GM21529 (cell line): ENCODE measurements around the gene PGS1.

Experiments
- ATAC-seq: cut with Tn5 transposase; IDR thresholded peaks from one replicate; pipeline ENCODE4 v1.9.1; 2021; ENCODE audit not compliant: unreplicated experiment

The PGS1 gene

DNA sequence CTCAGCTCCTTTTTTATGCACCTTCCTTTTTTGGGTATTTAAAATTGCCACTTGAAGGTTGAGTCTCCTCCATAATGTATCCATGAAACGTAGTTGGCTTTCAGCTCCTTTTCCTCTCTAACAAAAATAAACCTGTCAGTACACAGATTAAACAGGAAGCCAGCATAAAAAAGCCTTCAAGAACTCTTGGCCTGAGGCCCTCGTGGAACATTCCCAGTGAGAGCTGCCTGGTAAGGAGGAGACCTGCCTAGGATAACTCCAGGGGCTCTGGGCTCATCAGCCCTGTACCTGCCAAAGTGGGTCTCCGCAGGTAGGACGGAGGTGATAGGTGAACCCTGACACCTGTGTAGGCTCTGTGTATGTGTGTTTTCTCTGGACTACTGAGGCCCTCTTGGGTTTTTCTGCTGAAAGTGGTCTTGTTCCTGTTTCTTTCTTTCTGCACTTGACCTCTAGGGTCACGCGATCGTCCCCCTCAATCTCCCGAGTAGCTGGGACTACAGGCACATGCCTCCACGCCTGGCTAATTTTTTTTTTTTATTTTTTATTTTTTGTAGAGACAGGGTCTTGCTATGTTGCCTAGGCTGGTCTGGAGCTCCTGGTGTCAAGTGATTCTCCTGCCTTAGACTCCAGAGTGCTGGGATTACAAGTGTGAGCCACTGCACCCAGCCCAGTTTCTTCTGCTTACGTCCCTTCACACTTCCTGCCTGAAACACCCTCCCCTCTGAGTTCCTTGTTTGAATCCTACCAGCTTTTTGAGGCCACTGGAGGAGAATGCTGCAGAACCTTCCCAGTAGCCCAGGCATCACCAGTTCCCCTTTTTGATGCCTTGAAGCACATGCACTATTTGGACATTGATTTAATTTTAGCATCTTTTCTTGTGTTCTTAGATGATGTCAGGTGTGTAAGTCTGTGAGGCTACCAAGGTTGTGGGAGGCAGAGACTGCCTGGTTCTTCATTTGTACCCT lies 9.8 kb downstream of the PGS1 start:
- ATAC-seq, result no peak

DNA sequence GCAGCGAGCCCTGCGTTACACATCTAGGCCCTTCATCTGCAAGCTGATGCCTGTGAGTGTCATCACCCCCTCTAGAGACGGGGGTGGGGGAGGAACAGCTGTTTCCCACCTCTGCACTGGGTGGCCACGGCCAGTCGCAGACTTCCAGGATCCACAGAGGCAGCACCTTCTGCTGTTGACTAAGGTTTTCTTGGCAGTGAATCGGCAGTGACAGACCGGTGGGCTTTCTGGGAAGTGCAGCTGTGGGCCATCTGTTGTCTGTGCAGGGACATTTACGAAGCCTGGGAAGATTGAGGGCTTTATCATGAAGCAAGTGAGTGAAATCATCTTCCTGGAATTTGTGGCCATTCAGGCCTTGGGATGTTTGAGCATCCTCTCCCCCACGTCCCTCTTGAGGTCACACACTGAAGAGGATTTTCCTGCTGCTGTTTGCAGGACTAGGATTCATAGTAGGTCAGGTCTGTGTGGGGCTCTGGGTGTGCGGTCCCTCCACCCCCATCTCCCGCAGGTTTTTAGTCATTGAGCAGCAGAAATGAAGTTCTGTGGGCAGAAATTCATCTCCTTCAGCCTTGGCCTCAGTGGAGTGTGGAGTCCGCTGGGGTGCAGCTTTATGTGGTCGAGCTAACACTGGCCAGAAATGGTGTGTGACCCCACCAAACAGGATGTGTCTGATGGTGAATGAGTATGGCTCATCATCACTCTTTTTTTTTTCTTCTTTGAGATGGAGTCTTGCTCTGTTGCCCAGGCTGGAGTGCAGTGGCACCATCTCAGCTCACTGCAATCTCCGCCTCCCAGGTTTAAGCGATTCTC lies 12.0 kb downstream of the PGS1 start:
- ATAC-seq, result no peak

DNA sequence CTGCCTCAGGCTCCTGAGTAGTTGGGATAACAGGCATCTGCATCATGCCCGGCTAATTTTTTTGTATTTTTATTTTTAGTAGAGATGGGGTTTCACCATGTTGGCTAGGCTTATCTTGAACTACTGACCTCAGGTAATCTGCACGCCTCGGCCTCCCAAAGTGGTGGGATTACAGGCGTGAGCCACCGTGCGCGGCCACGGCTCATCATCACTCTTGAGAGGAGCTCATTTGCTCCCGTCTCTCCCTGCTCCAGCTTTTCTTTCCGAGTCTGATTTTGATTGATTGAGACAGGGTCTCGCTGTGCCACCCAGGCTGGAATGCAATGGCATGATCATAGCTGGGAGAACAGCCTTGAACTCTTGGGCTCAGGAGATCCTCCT lies 12.6 kb downstream of the PGS1 start:
- no peak for ATAC-seq

DNA sequence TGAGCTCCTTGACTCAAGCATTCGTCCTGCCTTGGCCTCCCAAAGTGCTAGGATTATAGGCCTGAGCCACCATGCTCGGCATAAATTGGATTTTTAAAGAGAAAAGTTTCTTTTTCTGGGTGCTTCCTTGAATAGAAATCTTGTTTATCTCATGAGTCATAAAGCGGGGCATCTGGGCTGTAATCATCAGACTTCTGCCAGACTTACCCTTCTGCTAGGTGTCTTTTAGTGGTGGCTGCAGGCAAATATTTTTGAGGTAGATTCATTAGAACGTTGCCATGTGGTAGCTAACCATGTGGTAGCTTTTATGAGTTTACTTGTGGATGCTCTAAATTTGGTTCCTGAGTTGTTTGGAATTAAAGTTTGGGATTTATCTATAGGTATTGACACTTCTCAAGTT lies 13.4 kb downstream of the PGS1 start:
- no peak for ATAC-seq

DNA sequence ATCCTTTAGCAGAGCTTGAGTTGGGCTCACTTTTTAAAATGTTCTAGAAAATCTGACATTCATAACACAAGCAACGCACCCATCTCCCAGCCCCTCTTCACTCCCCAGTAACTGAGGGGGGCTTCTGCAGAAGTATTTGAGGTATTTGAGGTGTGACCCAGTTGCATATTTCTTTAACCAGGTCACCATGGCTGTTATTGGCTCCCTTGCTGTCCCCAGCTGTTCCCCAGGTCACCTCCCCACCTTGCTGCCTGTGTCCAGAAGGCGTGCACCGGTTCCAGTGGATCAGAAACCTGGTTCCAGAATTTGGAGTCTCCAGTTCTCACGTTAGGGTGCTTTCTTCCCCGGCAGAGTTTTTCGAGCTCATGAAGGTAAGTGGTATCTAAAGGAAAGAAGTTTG lies 13.8 kb downstream of the PGS1 start:
- no peak for ATAC-seq

DNA sequence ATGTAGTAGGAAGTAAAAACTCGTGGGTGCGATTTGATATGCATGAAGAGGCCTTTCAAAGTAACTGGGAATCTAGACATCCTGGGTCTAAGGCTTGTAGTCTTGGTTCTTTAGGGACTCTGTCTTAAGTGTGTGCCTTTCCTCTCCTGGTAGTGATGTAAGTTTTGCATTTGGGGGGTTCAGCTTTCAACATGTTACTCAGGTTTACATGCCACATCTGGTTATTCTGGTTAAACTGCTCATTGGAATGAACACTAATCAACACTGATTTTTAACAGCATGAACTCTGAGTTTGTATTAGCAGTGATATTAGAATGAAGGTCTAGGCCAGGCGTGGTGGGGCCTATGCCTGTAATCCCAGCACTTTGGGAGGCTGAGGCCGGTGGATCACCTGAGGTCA lies 15.1 kb downstream of the PGS1 start:
- ATAC-seq, result no peak

DNA sequence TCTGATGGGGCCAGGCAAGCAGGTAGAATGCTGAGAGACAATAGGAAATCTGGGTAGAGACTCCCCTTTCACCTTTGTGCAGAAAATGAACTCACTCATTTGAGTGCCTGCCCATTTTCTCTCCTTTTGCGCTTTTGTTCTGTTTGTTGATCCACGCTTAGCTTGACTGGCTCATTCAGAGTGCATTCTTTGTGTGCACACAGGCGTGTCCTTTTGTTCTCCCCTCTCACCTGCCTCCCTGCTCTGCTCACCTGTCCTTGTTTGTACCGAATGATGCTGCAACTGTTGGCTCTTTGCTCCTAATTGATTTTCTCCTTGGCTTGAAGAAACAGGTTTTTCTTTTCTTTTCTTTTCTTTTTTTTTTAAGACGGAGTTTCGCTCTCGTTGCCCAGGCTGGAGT lies 15.8 kb downstream of the PGS1 start:
- no peak for ATAC-seq

DNA sequence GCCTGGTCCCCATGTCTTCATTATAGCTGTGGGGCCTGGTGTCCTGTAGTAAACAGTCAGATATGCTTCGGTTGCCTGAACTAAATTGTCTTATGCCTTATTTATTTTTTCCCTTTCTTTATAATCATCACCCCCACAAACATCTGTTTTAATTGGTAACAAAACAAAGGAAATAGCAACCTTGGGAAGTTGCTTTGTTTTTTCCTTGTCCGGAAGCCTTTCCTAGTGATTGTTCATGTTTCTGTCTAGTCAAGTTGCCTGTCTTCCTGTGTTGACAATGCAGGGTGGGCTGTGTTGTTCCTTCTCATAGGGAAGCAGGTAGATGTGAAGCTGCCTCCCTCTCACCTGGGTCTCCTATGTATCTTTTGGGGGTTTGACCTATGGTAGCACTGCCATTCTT lies 16.7 kb downstream of the PGS1 start:
- ATAC-seq, result no peak

DNA sequence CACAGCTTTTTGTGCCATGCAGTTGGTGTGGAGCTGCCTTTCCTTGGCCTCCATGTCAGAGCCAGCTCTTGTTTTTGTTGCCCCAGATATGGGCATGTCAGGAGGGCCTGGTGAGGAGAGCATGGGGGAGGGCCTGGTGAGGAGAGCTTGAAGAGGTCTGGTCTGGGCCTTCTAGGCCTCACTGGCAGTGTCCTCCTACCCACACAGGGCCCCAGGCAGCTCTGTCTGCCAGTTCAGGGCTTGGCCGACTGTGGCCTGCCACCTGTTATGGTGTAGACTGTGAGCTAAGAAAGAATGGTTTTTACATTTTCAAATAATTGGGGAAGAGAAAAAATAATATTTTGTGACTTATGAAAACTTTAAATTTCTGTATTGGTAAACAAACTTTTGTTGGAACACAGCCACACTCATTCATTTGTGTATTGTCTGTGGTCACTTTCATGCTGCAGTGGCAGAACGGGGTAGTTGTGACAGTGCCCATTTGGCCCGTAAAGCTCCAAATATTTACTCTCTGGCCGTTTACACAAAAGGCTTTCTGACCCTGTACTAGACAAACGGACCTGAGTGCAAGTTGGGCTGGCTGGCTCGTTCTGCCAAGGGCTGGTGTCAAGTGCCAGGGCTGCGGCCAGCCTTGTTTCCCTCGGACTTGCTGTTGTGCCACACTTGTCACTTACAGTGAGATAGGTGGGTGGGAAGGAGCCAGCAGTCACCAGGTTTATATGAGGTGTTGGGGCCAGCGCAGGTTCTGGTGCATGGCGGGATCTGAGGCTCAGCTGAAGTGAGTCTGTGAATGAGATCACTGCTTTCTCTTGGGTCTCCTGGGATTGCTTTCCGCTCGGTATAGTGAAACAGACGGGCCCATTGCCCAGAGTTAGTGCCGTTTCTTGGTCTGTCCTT lies 18.2 kb downstream of the PGS1 start:
- no peak for ATAC-seq

DNA sequence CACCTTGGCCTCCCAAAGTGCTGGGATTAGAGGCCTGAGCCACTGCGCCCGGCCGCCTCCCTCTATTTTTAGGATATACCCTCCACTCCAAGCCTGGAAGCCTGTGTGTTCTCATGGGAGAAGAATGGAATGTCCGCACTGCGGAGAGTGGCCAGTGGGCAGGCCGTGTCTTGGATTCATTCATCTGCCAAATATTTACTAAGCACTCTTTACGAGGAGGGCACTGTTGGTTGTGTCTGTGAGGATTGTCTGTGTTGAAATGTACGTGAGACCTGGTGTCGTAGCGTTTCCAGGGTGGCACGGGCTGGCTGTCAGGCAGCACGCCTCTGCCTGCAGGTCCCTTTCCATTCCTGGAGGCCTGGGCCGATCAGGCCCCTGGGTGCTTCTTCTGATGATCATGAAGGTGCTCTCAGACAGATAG lies 19.2 kb downstream of the PGS1 start:
- no peak for ATAC-seq

DNA sequence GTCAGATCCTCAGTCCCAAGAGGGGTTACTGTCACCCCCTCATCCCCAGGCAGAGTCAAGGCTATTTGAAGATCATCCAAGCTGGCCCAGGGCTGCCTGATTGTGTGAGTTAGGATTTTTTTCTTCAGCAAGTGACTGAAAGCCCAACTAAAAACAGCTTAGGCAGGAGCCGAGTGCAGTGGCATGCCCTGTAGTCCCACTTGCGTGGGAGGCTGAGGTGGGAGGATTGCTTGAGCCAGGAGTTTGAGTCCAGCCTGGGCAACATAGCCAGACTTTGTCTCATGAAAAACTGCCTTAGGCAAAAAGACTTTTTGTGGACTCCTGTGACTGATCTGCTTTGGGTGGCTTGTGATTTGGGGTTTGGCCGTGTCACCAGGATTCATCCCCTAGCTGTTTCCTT lies 19.9 kb downstream of the PGS1 start:
- no peak for ATAC-seq

DNA sequence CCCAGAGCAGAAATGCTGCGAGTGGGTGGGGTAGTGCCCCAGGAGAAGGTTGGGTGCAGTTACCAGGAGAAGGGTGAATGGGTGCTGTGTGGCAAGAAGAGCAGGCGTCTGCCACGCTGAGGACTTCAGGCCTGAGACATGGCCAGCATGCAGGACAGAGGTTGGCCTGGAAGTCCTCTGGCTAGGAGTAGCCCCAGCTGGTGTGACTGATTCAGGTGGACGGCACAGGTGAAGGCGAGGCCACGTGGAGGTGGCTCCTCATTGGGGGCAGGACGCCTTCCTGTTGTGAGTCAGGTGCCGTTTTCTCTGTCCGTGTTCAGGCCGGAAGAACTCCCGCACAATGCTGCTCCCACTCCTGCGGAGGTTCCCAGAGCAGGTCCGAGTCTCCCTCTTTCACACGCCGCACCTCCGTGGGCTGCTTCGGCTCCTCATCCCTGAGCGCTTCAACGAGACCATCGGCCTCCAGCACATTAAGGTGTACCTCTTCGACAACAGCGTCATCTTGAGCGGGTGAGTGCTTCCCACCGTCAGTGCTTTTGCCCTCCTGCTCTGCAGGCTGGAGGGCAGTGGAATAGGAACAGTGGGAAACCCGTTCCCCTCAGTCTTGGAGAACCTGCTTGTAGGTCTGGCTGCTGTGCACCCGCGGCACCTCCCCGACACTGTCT lies 20.7 kb downstream of the PGS1 start:
- ATAC-seq, result no peak

DNA sequence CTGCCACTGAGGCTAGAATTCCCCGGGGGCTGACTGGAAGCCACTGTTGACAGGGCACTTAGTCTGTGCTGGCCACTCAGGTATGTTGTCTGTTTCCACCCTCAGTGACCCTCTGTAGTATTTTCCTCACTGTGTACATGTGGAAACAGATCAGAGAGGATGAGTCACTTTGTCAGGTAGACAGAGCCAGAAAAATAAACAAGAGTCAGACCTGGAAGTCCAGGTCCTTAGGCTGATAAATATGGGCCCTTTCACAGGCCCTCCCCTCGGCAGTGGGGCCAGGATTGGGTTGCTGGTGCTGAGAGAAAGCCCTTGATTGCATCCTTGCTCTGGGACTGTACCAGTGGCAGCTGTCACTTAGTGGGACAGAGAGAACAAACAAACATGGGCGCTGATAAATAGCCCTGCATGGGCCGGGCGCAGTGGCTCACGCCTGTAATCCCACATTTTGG lies 21.3 kb downstream of the PGS1 start:
- ATAC-seq, result no peak

DNA sequence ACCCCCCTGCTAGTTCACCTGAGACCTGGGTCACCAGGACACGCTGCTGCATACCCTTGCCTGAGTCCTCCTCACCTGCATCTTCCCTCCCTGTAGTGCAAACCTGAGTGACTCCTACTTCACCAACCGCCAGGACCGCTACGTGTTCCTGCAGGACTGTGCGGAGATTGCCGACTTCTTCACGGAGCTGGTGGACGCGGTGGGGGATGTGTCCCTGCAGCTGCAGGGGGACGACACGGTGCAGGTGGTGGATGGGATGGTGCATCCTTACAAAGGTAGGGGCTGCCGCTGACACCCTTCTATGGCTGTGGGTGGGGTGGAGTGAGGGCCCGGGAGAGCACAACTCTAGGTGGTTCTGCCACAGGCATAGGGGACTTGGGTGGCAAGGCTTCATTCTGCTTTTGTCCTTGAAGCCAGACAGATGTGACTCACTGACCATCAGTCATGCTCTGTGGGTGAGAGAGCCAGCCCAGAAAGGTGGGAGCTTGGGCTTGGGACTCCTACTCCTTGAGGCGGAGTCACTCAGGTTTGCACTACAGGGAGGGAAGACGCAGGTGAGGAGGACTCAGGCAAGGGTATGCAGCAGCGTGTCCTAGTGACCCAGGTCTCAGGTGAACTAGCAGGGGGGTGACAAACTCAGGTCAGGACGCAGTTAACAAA lies 22.3 kb downstream of the PGS1 start:
- no peak for ATAC-seq

DNA sequence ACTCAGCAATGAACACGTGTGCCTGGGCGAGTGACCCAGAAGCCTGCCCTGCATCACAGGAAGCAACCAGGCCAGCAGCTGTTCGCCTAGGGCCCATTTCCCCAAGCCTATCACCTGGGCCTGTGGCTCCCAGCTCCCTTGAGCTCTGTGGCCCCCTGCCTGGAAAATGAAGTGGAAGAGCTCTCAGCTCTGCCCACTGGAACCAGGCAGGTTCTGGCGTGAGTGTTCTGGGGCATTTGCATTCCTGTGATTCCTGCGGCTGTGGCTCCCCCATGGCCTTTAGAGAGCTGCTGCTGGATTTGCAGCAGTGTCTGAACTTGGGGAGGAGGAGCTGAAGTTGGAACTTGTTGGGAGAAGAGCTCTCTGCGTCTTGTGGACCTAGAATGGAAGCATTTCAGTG lies 22.8 kb downstream of the PGS1 start:
- no peak for ATAC-seq

DNA sequence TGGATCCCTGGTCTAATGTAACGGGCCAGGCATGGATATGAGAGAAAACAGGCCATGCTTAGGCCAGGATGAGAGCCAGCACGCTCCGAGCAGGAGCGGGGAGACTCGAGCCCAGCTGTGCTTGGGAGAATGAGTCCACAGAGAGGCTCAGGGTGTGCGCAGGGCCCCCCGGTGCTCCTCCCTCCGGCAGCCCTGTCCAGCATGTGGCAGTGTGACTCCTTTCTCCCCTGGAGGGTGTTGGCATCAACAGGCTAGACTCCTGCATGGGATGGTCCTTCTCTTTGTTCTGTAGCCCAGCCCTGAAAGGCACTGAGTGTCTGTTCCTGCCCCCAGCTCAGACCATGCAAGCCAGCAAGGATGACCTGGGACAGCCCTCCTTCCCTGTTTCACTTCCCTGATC lies 23.4 kb downstream of the PGS1 start:
- ATAC-seq, result no peak

DNA sequence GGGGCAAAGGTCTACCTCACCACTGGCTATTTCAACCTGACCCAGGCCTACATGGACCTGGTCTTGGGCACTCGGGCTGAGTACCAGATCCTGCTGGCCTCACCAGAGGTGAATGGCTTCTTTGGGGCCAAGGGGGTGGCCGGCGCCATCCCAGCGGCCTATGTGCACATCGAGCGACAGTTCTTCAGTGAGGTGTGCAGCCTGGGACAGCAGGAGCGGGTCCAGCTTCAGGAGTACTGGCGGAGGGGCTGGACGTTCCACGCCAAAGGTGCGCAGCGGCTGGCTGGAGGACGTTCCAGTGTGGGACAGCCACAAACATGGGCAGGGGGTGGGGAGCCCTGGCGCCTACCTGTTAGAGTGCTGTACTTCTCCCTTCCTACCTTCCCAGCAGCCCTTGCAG lies 25.4 kb downstream of the PGS1 start:
- ATAC-seq, result no peak

DNA sequence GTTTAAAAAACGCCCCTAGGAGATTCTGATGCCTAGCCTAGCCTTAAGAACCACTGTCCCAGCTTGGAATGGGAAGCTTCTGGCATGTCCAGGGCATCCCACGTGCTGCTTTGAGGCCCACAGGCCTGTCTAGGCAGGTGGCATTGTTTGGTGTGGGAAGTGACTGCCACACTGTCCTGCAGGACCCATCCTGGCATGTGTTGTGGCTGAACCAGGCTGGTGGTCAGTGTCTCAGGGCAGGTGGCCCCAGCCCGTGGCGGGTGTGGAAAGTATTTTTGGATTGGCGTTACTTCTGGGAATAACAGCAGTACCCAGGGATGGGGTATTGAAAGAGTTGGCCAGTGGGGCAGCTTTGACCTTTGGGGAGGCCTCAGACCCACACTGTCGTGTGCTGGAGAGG lies 27.9 kb downstream of the PGS1 start:
- ATAC-seq, result no peak

DNA sequence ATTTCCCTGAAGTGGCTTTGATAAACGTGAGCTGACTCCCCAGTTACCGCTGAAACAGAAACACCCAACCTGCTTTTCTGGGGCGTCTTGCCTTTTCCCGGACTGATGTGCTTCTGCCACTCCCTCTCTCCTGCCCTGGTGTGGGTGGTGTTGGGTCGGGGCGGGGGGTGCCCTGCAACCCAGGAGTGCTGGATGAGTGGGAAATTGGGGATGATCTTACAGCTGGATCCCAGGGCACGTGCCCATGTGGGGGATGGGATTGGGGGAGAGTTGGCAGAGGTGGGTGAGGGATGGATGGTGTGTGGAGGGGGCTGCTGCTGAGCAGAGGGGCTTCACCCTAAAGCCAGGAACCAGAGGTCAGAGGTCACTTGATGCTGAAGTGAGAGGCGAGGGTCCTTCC lies 28.5 kb downstream of the PGS1 start:
- no peak for ATAC-seq

DNA sequence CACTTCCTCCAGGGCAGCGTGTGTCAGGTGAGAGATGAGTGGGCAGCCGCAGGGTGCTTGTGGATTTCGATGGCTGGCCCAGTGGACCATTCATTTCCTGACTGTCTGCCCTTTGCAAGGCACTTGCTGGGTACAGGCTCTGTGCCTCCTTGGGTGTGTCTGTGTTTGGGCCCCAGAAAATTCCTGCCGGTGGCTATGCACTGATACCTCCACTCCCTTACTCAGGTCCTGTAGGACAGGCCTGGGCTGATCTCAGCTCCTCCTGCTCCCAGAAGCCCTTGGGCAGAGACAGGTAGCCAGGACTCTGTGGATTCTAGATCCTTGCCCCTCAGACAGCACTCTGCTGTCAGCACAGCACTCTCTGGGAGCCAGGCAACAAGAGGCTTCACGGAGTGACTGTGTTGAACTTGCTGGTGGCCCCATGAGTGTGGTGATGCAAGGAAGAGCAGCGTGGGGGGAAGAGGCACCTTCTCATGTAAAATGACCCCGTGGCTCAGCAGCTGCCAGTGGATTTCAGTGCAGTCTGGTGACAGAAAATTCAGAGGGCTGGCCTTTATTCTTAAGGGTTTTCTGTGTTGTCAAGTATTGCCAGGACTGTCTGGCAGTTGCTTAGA lies 29.0 kb downstream of the PGS1 start:
- no peak for ATAC-seq
